Hepatocyte (in vitro differentiated cells): ENCODE results near the gene MAN1C1.

Experiments
- EZH2 ChIP-seq: fragments of 200-600 bp; sonication (generic); IDR thresholded peaks from 2 replicates; pipeline ENCODE4 v1.6.1; 2016; ENCODE audit warnings: antibody characterized with exemption, mild to moderate bottlenecking, borderline replicate concordance
- TF ChIP-seq, protein P1 (sequence below): fragments of 200-600 bp; sonication (generic); IDR thresholded peaks from 2 replicates; pipeline ENCODE4 v1.5.1; 2016; ENCODE audit warnings: antibody characterized with exemption, mild to moderate bottlenecking; ENCODE audit not compliant: poor library complexity

DNA sequence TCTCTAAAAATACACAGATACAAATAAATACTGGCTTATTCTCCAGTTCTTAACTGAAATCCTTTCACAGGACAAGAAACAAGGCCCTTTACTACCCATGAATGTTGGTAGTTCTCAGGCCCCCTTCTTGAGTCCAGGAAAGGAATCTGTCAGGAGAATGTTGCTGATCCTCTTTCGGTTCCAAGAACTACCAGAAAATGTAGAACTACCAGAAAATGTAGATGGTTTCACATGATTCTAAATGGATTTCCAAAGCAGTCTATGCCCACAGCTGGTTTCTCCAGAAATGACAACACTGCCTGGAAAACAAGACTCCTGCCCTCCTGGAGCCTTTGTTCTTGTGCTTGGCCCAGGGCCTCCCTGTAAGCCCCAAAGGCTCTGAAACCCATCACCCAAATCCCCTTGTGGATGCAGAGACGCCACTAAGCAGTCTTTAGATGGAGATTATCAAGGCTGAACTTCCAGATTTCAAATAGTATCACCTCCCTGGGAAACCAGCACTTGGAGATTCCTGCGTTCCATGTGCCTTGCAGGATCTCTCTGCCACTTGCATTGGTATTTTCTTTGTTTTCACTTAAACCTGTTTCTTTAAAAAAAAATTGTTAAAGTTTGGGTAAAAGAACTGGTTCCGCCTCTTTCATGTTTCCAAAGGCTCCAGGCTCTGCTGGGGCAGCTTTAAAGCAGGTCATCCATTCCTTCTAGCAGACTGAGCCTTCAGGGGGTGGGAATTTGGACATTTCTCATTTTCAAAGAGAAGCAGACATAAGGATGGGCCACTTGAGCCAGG is 53.4 kb downstream of the MAN1C1 start:
- TF ChIP-seq, protein P1, sequence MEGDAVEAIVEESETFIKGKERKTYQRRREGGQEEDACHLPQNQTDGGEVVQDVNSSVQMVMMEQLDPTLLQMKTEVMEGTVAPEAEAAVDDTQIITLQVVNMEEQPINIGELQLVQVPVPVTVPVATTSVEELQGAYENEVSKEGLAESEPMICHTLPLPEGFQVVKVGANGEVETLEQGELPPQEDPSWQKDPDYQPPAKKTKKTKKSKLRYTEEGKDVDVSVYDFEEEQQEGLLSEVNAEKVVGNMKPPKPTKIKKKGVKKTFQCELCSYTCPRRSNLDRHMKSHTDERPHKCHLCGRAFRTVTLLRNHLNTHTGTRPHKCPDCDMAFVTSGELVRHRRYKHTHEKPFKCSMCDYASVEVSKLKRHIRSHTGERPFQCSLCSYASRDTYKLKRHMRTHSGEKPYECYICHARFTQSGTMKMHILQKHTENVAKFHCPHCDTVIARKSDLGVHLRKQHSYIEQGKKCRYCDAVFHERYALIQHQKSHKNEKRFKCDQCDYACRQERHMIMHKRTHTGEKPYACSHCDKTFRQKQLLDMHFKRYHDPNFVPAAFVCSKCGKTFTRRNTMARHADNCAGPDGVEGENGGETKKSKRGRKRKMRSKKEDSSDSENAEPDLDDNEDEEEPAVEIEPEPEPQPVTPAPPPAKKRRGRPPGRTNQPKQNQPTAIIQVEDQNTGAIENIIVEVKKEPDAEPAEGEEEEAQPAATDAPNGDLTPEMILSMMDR: no peak
- no peak for TF ChIP-seq EZH2
